Esophagus muscularis mucosa (tissue), 4 donors: ENCODE data around the gene AMN1. TPM values are rescaled to one million over a fixed set of nuclear protein-coding genes. Genes with fewer than 3 reads are reported as not detected.

Experiments
- DNase-seq: peaks from one replicate; pipeline ENCODE4 v3.0.0-alpha.2; 2017; ENCODE audit errors: extremely low spot score
- H3K27ac ChIP-seq, 4 donors: fragments of 200-600 bp; sonication (generic); replicated peaks in 1 of 4; 1 replicate in 3 of 4; 2 replicates in 1 of 4; pipeline ENCODE4 v1.5.1; 2016 to 2019; ENCODE audit warnings: mild to moderate bottlenecking in 1 of 4
- H3K27me3 ChIP-seq, 4 donors: fragments of 200-600 bp; sonication (generic); one replicate each; pipeline versions ENCODE4 v1.5.1 to v1.6.0; 2016 to 2019
- H3K36me3 ChIP-seq, 4 donors: fragments of 200-600 bp; sonication (generic); one replicate each; pipeline ENCODE4 v1.5.1; 2016 to 2019
- H3K4me1 ChIP-seq, 4 donors: fragments of 200-600 bp; sonication (generic); one replicate each; pipeline ENCODE4 v1.5.1; 2016 to 2019
- H3K4me3 ChIP-seq, 4 donors: fragments of 200-600 bp; sonication (generic); 1 replicate in 2 of 4; 2 replicates in 2 of 4; pipeline ENCODE4 v1.5.1; 2016 to 2019; ENCODE audit warnings: mild to moderate bottlenecking in 4 of 4, moderate library complexity in 1 of 4
- H3K9me3 ChIP-seq, 4 donors: fragments of 200-600 bp; sonication (generic); 1 replicate in 3 of 4; 2 replicates in 1 of 4; pipeline ENCODE4 v1.5.1; 2016 to 2019
- CTCF ChIP-seq, 3 experiments: fragments of 200-600 bp in 2 of 3; fragments of 450-650 bp in 1 of 3; sonication (generic) in 2 of 3; IDR thresholded peaks; one replicate each; pipeline ENCODE4 v1.5.1; 2017 to 2019; ENCODE audit warnings: antibody characterized with exemption in 3 of 3, mild to moderate bottlenecking in 2 of 3, moderate library complexity in 1 of 3
- EP300 ChIP-seq: sonication (generic); formaldehyde crosslinking; IDR thresholded peaks from one replicate; pipeline ENCODE4 v1.6.1; 2017; ENCODE audit warnings: antibody characterized with exemption
- POLR2A ChIP-seq: fragments of 450-650 bp; IDR thresholded peaks from one replicate; pipeline ENCODE4 v1.6.1; 2017; ENCODE audit warnings: antibody characterized with exemption, moderate library complexity, mild to moderate bottlenecking, low read depth
- POLR2AphosphoS5 ChIP-seq, 2 donors: sonication (generic); formaldehyde crosslinking; IDR thresholded peaks; one replicate each; pipeline ENCODE4 v1.6.1; 2017; ENCODE audit warnings: antibody characterized with exemption in 2 of 2
- WGBS: methylation state at CpG from one replicate; pipeline ENCODE4 v1.1.5; 2018; 5-methylcytosine and 5-hydroxymethylcytosine counted together
- intact Hi-C: fragments of 100-400 bp; cut with DNase I; formaldehyde crosslinking; loops from one replicate; pipeline ENCODE4 v1.15.1; 2023
- total RNA-seq, 4 donors: library from RNA; depleted of rRNA; stranded (reverse); fragments of >200 nt; gene quantifications; one replicate each; pipeline versions ENCODE4 v1.1.0 to v1.2.1, GENCODE V29; 2016

AMN1 gene
- total RNA-seq, 4 donors from 2014 or later = 9.4 to 17.1 (median 11.1) TPM

DNA sequence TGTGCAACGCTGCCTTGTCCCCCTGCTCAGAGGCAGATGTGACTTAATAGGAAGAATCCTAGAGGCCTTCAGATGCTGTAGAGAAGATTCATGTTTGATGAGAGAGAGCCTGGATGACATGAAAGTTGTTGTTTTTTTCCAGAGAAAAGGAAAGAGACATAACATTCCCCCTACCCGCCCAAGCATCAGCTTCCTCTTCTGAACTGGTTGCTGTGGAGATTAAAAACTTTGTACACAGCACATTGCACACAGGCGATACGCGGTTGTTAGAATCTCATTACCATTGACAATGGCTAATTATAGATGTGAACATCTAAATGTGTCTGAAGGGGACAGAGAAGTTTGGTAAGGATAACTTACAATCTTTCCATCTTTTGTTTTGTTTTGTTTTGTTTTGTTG is 82.9 kb downstream of the AMN1 start:
- Histone ChIP-seq H3K36me3 (no peaks in the 10 kb centered on the region), H3K9me3 (no peaks in the 10 kb centered on the region), H3K27ac (no peak overlapping the region), H3K27me3 (no peaks in the 10 kb centered on the region), H3K4me3 (no peak overlapping the region), H3K4me1 (no peaks in the 10 kb centered on the region)
- whole genome bisulfite sequencing = 50% methylated on average over 5 of the region's 5 CpGs
- no peak for DNase-seq
- TF ChIP-seq POLR2AphosphoS5 (IDR thresholded peaks at IDR 0.05) = no peak
- intact Hi-C loops = no loop called here

DNA sequence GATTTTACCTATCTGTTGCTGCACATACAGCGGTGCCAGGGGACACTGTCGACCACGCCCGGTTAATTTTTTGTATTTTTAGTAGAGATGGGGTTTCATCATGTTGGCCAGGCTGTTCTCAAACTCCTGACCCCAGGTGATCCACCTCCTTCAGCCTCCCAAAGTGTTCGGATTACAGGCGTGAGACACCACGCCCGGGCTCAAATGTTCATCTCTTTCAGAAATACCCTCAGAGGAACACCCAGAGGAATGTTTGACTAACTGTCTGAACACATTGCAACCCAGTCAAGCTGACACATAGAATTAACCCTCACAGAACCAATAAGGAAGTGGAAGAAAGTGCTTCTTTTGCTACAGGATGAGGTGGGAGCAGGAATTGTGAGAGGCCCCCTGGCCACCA is 84.3 kb downstream of the AMN1 start:
- intact Hi-C loops = no loop called here
- TF ChIP-seq CTCF (IDR thresholded peaks at IDR 0.05) = no peak
- no peak for TF ChIP-seq POLR2A
- no peak for TF ChIP-seq EP300
- TF ChIP-seq POLR2AphosphoS5 (IDR thresholded peaks at IDR 0.05) = no peak
- H3K4me1 ChIP-seq = no peaks in the 10 kb centered on the region
- H3K9me3 ChIP-seq = no peaks in the 10 kb centered on the region
- no peaks in the 10 kb centered on the region for H3K36me3 ChIP-seq
- H3K4me3 ChIP-seq = no peak overlapping the region
- no peak overlapping the region for H3K27ac ChIP-seq
- WGBS = 81% methylated on average over 8 of the region's 8 CpGs
- DNase-seq = no peak
- H3K27me3 ChIP-seq = no peaks in the 10 kb centered on the region

GRCh38 chr12:31641509-31642090 is 87.2 kb downstream of the AMN1 start:
- intact Hi-C loops = no loop called here
- TF ChIP-seq CTCF (IDR thresholded peaks at IDR 0.05) (no peak), EP300 (no peak), POLR2AphosphoS5 (IDR thresholded peaks at IDR 0.05) (no peak), POLR2A (no peak)
- Histone ChIP-seq H3K4me1 (no peaks in the 10 kb centered on the region), H3K36me3 (no peaks in the 10 kb centered on the region), H3K27ac (no peak overlapping the region), H3K4me3 (no peak overlapping the region), H3K27me3 (no peaks in the 10 kb centered on the region), H3K9me3 (no peaks in the 10 kb centered on the region)
- 73% methylated on average over 11 of the region's 11 CpGs for WGBS
- no peak for DNase-seq

- no peak for DNase-seq
- intact Hi-C loops = no loop called here
- Histone ChIP-seq H3K27ac (no peak overlapping the region), H3K9me3 (no peaks in the 10 kb centered on the region), H3K27me3 (no peaks in the 10 kb centered on the region), H3K36me3 (no peaks in the 10 kb centered on the region), H3K4me3 (no peak overlapping the region), H3K4me1 (peaks cover 8 to 12% (median 10%) of the 10 kb centered on the region in 4 donors)
- TF ChIP-seq CTCF (IDR thresholded peaks at IDR 0.05) = no peak
- no peak for TF ChIP-seq EP300
- TF ChIP-seq POLR2AphosphoS5 (IDR thresholded peaks at IDR 0.05) = no peak
- no peak for TF ChIP-seq POLR2A
- 95% methylated on average over 1 of the region's 1 CpG for WGBS
Observed at GRCh38 chr12:31634620-31635019, 94.2 kb downstream of the AMN1 start.

- intact Hi-C loops = no loop called here
- no peaks in the 10 kb centered on the region for H3K9me3 ChIP-seq
- H3K4me1 ChIP-seq = peaks cover 11 to 17% (median 13%) of the 10 kb centered on the region in 4 donors
- no peak for DNase-seq
- H3K27me3 ChIP-seq = no peaks in the 10 kb centered on the region
- H3K36me3 ChIP-seq = no peaks in the 10 kb centered on the region
- no peak overlapping the region for H3K4me3 ChIP-seq
- TF ChIP-seq POLR2AphosphoS5 (IDR thresholded peaks at IDR 0.05) = no peak
- no peak for TF ChIP-seq POLR2A
- TF ChIP-seq CTCF (IDR thresholded peaks at IDR 0.05) = no peak
- no peak for TF ChIP-seq EP300
- 83% methylated on average over 4 of the region's 4 CpGs for WGBS
- H3K27ac ChIP-seq = no peak overlapping the region
Observed at GRCh38 chr12:31633464-31633863, 95.4 kb downstream of the AMN1 start.
